H7 (cell line): ENCODE data around the gene HRG. TPM values are rescaled to one million over a fixed set of nuclear protein-coding genes. Genes with fewer than 3 reads are reported as not detected.
"Not testable (repeated sequence)": the region's sequence is repeated elsewhere in the genome, so short reads cannot be mapped to it uniquely, and the experiment has no call there.

Experiments used
- DNase-seq: peaks from one replicate; pipeline ENCODE4 v3.0.0; 2012
- H3K27me3 ChIP-seq: 2 replicates; pipeline ENCODE4 v1.6.0; 2011; ENCODE audit warnings: mild to moderate bottlenecking, low read length; ENCODE audit not compliant: control insufficient read depth, insufficient read depth
- H3K36me3 ChIP-seq: replicated peaks from 2 replicates; pipeline ENCODE4 v1.5.1; 2011; ENCODE audit warnings: low read length; ENCODE audit not compliant: control insufficient read depth, insufficient read depth
- H3K4me3 ChIP-seq: 2 replicates; pipeline ENCODE4 v1.5.1; 2011; ENCODE audit warnings: low read depth, mild to moderate bottlenecking, control low read depth, low read length, moderate library complexity; ENCODE audit not compliant: insufficient read depth
- total RNA-seq: library from RNA; depleted of rRNA; stranded (reverse); fragments of >200 nt; shearing (Covaris generic); gene quantifications from 2 replicates; pipeline ENCODE4 v1.2.3, GENCODE V29; 2014

HRG gene
- total RNA-seq, 1 experiment from 2014 or later, result 0.14 TPM

DNA sequence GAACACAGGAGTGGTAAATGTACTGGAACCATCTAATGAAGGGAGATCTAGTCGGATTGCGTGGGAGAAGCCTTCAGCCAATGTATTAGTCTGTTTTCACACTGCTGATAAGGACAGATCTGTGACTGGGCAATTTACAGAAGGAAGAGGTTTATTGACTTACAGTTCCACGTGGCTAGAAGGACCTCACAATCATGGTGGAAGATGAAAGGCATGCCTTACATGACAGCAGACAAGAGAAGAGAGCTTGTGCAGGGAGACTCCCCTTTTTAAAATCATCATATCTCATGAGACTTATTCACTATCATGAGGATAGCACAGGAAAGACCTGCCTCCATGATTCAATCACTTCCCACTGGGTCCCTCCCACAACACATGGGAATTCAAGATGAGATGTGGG, 17.0 kb downstream of the HRG start:
- H3K4me3 ChIP-seq, result no peak overlapping the region
- DNase-seq, result no peak
- H3K27me3 ChIP-seq, result no peaks in the 10 kb centered on the region
- H3K36me3 ChIP-seq, result no peaks in the 10 kb centered on the region

DNA sequence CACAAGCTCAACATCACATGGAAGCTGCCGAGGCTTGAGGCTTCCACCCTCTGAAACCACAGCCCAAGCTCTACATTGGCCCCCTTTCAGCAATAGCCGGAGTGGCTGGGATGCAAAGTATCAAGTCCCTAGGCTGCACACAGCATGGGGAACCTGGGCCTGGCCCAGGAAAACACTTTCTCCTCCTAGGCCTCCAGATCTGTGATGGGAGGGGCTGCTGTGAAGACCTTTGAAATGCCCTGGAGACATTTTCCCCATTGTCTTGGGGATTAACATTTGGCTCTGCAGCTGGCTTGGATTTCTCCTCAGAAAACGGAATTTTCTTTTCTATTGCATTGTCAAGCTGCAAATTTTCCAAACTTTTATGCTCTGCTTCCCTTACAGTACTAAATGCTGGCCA, 18.2 kb downstream of the HRG start:
- H3K4me3 ChIP-seq, result no peak overlapping the region
- no peak for DNase-seq
- no peaks in the 10 kb centered on the region for H3K36me3 ChIP-seq
- H3K27me3 ChIP-seq, result no peaks in the 10 kb centered on the region

DNA sequence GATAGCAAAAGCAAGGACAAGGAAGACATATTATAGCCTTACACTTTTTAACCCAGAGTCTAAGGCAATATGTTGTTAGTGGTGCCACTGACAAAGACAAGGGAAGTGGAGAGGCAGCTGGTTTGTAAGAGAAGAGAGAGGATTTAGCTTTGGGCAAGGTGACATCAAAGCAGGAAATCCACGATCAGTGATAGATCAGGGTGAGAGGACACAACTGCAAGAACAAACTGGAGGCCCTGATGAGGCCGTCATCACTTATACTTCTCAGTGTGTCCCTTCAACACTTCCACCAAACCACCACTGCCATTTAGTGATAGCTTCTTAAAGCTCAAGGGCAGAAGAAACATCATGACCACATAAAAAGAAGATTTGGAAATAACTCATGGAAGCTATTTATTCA, 20.7 kb downstream of the HRG start:
- DNase-seq, H3K36me3 ChIP-seq, H3K27me3 ChIP-seq, H3K4me3 ChIP-seq: not testable (repeated sequence)

DNA sequence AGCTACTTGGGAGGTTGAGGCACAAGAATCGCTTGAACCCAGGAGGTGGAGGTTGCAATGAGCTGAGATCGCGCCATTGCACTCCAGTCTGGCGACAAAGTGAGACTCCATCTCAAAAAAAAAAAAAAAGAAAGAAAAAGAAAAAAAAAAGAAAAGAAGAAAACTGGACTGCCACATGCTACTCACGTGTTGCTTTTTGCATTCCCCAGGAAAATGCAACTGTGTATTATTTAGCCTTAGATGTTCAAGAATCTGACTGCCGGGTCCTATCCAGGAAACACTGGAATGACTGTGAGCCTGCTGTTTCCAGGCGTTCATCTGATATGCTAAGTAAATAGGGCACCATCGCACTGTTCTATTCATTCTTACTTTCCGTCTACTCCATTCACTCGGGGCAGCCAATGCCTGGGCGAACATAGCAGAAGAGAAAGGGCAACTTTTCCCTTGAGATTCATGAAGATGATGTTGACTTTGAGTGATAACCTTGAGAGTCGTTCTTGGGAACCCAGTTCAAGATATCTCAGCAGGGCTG, 21.4 kb downstream of the HRG start:
- DNase-seq, result no peak
- no peaks in the 10 kb centered on the region for H3K27me3 ChIP-seq
- H3K4me3 ChIP-seq, result no peak overlapping the region
- H3K36me3 ChIP-seq, result no peaks in the 10 kb centered on the region

DNA sequence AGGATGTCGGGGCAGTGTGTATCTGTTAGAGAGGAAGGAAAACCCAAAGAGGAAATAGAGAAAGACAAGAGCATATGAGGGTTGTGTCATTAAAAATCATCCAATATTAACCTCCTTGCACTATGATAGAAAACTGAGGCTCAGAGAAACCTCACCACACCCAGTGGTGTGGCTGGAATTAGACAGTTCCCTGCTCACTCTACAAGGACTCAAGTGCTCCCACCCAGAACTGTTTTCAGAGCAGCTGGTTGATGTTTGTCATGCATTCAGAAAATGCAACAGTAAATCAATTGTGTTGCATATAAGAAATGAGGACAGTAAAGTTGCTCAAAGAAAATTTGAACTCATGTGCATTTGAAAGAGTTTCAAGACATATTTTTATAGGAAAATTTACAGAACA, 24.5 kb downstream of the HRG start:
- not testable (repeated sequence) for DNase-seq, H3K4me3 ChIP-seq, H3K27me3 ChIP-seq

DNA sequence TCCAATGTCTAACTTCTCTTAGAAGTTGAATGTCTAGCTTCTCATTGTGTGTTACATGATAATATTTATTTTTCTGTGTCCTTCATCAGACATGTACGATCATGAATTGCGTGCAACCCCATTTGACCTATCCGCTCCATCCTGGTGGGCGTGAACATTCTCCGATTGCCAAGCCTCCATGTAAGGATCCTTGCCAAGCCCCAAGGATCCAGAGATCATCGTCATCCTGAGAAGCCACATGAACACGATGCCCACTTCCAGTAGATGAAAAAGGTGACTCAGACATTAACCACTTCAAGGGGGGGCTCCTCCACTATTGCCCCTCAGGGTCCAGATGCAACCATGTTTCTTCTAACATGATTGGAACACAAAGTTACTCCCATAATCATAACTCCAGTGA, 25.9 kb downstream of the HRG start:
- DNase-seq, result no peak
- H3K4me3 ChIP-seq, result no peak overlapping the region
- no peaks in the 10 kb centered on the region; the same call in 1 of the 2 replicates for H3K27me3 ChIP-seq
- no peaks in the 10 kb centered on the region for H3K36me3 ChIP-seq

More for the DNA sequence above, 24.5 kb downstream of the HRG start:
- not testable (repeated sequence) for H3K36me3 ChIP-seq

DNA sequence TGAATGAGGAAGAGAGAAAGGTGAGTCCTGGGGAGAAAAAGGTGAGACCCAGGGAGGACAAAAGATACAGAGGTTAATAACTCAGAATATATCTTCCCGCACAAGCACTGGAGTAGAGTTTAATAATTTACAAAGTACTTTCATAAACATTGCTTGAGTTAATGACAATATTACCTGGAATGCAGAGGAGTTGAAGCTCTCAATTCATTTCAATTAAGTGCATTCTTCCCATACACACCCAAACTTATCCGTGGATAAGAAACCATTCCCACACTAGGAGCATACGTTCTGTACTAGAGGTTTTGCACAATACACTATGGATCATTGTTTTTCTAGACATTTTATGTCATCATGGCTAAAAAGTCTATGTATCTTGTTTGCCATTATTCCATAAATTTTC, 28.0 kb downstream of the HRG start:
- DNase-seq, result no peak
- no peaks in the 10 kb centered on the region; the same call in 1 of the 2 replicates for H3K27me3 ChIP-seq
- H3K36me3 ChIP-seq, result no peaks in the 10 kb centered on the region
- no peak overlapping the region for H3K4me3 ChIP-seq

DNA sequence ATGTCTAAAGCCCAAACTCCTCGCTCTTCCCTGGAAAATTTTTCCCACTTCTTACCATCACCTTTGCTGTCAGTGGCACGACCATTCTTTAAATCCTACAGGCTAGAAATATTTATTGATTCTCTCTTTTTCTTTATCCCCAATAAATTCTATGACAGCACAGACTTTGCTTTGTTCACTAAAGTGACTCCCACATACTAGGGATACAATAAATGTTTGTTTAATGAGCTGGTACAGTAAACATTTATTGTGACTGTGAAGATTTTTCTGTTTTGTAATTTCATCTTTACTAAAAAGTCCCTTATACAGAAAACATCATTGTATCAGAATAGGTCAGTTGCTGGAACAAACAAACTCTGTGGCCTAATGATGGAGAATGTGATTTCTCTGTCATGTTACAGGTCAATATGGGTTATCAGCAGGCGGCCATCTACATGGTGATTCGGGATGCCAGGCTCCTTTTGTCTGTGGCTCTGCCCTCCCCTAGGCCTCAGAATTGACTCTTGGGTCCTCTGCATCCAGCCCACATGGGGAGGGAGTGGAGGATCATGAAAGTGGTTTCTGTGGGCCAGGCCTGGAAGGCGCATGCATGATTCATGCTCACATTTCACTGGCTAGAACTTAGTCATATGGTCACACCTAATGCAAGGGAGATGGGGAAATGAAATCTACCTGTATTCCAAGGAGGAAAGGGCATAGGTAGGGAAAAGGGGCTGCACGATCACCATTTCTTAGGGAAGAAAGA, 28.6 kb downstream of the HRG start:
- Histone ChIP-seq H3K27me3 (no peaks in the 10 kb centered on the region; the same call in 1 of the 2 replicates), H3K4me3 (no peak overlapping the region), H3K36me3 (no peaks in the 10 kb centered on the region)
- no peak for DNase-seq

DNA sequence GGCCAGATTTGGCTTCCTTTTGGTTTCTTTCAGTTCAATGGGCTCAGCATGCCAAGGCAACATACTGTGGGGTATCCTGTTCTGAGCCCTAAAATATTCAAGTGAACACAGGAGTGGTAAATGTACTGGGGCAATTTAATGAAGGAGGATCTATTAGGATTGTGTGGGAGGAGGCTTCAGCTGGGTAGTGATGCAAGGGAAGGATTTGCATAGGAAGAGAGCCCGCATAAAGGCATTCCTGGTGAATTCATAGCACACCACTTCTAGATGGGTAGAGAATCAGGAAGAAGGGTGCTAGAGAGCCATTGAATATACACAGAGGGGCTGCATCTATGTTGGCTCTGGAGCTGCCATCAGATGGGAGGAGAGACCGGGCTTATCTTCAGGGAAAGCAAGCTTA, 30.7 kb downstream of the HRG start:
- H3K4me3 ChIP-seq, result no peak overlapping the region
- no peak for DNase-seq
- H3K36me3 ChIP-seq, result no peaks in the 10 kb centered on the region
- no peaks in the 10 kb centered on the region; the same call in 1 of the 2 replicates for H3K27me3 ChIP-seq

DNA sequence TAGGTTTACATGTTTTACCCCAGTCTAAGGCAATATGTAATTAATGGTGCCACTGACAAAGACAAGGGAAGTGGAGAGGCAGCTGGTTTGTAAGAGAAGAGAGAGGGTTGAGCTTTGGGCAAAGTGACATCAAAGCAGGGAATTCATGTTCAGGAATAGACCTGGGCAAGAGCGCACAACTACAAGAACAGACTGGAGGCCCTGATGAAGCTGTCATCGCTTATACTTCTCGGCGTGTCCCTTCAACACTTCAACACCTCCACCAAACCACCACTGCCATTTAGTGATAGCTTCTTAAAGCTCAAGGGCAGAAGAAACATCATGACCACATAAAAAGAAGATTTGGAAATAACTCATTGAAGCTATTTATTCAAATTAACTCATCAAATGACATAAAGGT, 31.7 kb downstream of the HRG start:
- H3K4me3 ChIP-seq, result no peak overlapping the region
- no peak for DNase-seq

DNA sequence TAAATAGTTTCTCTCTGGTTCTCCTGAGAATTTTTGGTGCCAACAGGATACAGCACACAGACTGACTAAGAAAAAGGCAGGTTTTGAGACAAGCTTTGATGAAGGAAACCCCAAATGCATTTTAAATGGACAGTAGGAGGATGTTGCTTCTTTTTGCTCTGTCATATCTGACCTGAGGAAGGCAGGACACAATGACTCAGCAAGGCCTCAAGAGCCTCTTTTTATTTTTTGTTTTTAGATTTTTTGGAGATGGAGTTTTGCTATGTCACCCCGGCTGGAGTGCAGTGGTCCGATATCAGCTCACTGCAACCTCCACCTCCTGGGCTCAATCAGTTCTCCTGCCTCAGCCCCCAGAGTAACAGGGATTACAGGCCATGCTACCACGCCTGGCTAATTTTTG, 34.5 kb downstream of the HRG start:
- H3K4me3 ChIP-seq, result no peak overlapping the region
- DNase-seq, result no peak
- H3K36me3 ChIP-seq, result no peaks in the 10 kb centered on the region
- no peaks in the 10 kb centered on the region; the same call in 1 of the 2 replicates for H3K27me3 ChIP-seq

More for the DNA sequence above, 31.7 kb downstream of the HRG start:
- H3K27me3 ChIP-seq, result no peaks in the 10 kb centered on the region; the same call in 1 of the 2 replicates
- H3K36me3 ChIP-seq, result no peaks in the 10 kb centered on the region

DNA sequence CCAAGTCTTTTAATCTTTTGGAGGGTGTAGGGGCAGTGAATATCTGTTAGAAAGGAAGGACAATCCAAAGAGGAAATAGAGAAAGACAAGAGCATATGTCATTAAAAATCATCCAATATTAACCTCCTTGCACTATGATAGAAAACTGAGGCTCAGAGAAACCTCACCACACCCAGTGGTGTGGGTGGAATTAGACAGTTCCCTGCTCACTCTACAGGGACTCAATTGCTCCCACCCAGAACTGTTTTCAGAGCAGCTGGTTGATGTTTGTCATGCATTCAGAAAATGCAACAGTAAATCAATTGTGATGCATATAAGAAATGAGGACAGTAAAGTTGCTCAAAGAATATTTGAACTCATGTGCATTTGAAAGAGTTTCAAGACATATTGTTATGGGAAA, 36.6 kb downstream of the HRG start:
- not testable (repeated sequence) for H3K36me3 ChIP-seq, H3K4me3 ChIP-seq, H3K27me3 ChIP-seq, DNase-seq

DNA sequence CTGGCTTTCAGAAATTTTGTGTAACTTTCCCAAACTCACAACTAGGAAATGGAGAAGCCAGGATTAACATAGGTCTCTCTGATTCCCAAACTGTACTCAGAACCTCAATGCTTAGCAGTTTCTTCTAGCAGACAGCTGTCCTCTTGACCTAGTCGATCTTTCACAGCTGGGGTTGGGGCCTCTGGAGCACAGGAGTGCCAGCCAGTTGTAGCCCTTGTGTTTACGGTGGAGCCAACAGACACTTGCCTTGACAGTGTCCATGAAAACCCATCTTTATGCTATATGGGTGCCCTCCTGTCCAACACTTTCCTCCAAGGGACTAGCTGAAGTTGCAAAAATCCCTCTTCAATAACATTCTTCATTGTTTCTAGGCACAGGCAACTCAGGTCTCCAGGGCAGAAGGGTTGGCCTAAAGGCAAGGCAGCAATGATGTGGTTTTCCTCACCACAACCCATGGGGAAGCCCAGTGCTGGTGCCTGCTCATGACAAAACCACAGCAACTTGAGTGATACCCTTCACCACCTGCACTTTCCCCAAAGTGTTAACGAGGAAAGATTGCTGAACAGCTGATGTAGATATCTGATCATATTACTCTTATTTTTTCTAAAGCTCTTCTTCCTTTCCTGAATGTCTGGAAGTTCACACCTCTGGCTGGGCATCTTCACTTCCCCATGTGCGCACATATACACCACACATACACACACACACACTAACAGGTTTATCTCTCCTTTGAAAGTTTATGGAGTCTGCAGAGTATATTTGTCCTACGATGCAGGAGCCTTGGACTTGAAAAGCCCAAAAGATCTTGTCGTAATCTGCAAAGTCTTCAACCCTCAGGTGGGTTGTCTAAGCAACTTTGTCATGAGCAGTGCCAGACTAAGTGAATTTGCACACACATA, 40.3 kb downstream of the HRG start:
- Histone ChIP-seq H3K36me3 (no peaks in the 10 kb centered on the region), H3K27me3 (no peaks in the 10 kb centered on the region), H3K4me3 (no peak overlapping the region)
- DNase-seq, result no peak

DNA sequence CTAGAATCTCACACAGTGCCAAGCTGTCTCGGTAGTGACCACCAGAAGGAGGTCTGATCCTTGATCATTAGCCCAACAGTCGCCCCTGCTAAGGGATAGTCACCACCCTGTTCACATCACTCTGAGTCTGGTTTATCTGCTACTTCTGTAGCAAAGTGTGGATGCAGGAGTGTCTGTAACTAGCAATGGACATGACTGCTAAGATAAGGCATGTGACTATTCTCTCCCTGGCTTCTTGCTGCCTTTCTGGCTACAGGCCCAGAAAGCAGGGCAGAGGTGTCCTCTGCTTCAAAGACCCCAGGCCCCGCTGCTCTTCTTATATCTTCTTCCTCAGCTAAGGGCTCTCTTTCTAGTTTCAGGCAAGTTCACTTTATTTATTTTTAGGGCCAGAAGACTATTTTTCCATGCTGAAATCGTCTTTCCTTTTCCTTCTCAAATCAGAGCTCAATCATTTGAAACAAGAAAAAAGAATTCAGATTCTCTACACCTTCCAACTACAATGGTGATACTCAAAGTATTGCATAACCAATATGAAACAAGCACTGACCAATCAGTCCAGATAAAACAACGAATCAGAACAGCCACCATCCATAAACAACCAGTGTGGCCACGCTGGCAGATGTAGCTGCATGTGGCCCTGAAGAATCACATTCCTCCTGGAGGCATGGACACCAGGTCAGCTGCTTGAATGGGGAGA, 43.3 kb downstream of the HRG start:
- no peak overlapping the region for H3K4me3 ChIP-seq

More for the DNA sequence above, 43.3 kb downstream of the HRG start:
- H3K27me3 ChIP-seq, result no peaks in the 10 kb centered on the region
- DNase-seq, result no peak
- no peaks in the 10 kb centered on the region for H3K36me3 ChIP-seq
